Aorta (tissue), 5 donors: ENCODE results near the gene CST4. TPM values are rescaled to one million over a fixed set of nuclear protein-coding genes. Genes with fewer than 3 reads are reported as not detected.

Experiments
- ATAC-seq: fragments of 200-7000 bp; cut with Tn5 transposase; one replicate; pipeline ENCODE4 v1.9.1; 2022; ENCODE audit warnings: moderate library complexity; ENCODE audit not compliant: low FRiP score
- DNase-seq, 2 donors: peaks; one replicate each; pipeline ENCODE4 v3.0.0-alpha.2; 2020
- H3K27ac ChIP-seq, 2 donors: one replicate each; pipeline ENCODE4 v1.5.1; 2013; ENCODE audit warnings: low read length in 2 of 2, mild to moderate bottlenecking in 2 of 2, moderate library complexity in 2 of 2, control low read depth in 1 of 2, inconsistent platforms in 1 of 2, low read depth in 1 of 2
- H3K27me3 ChIP-seq, 2 donors: one replicate each; pipeline ENCODE4 v1.6.1; 2013; ENCODE audit warnings: control low read depth in 1 of 2, low read length in 1 of 2, mild to moderate bottlenecking in 1 of 2, moderate library complexity in 1 of 2; ENCODE audit not compliant: insufficient read depth in 2 of 2, control insufficient read depth in 1 of 2
- H3K36me3 ChIP-seq, 2 donors: one replicate each; pipeline ENCODE4 v1.6.1; 2013; ENCODE audit warnings: control low read depth in 1 of 2, low read length in 1 of 2, mild to moderate bottlenecking in 1 of 2; ENCODE audit not compliant: insufficient read depth in 2 of 2, control insufficient read depth in 1 of 2
- H3K4me1 ChIP-seq, 2 donors: one replicate each; pipeline ENCODE4 v1.6.1; 2013; ENCODE audit warnings: low read length in 2 of 2, control low read depth in 1 of 2, mild to moderate bottlenecking in 1 of 2, moderate library complexity in 1 of 2; ENCODE audit not compliant: insufficient read depth in 2 of 2, control insufficient read depth in 1 of 2
- H3K4me3 ChIP-seq, 2 donors: one replicate each; pipeline ENCODE4 v1.5.1; 2013; ENCODE audit warnings: low read length in 2 of 2, control low read depth in 1 of 2, mild to moderate bottlenecking in 1 of 2
- H3K9me3 ChIP-seq: one replicate; pipeline ENCODE4 v1.6.1; 2013; ENCODE audit warnings: mild to moderate bottlenecking, low read length; ENCODE audit not compliant: control insufficient read depth
- WGBS, 2 donors: extraction: QIAGEN DNeasy Blood & Tissue Kit; methylation state at CpG; one replicate each; pipeline ENCODE4 v1.1.7; 2013; 5-methylcytosine and 5-hydroxymethylcytosine counted together
- intact Hi-C, 2 donors: fragments of 100-400 bp; cut with DNase I; formaldehyde crosslinking; loops; one replicate each; pipeline versions ENCODE4 v1.14.2 to v1.15.0; 2022
- polyA plus RNA-seq, 2 donors: library from polyadenylated mRNA; stranded (reverse); fragments of 200-250 nt; gene quantifications; one replicate each; pipeline ENCODE4 v1.2.3, GENCODE V29; 2013
- total RNA-seq, 2 donors: library from RNA; stranded (reverse); fragmentation: NEBNext Ultra II Directional; extraction: Animal tissue kit (Norgen Biotek cat#: 25700); gene quantifications; one replicate each; pipeline ENCODE4 v1.2.1, GENCODE V29; 2021
- donor health status: healthy with polysubstance abuse.
- donor health status: Bipolar disorder and iron deficiency.
- donor health status: DM: no; HTN: no; CAD: no.
- donor health status: DM: no; HTN: no; CAD: no.
- donor health status: DM: yes; HTN: yes; CAD: no.

CST4 gene
- total and polyA plus RNA-seq, 4 donors = not detected

- Histone ChIP-seq H3K4me1 (no peaks in the 10 kb centered on the region), H3K27ac (no peak overlapping the region), H3K4me3 (no peak overlapping the region), H3K9me3 (no peaks in the 10 kb centered on the region), H3K27me3 (no peaks in the 10 kb centered on the region), H3K36me3 (no peaks in the 10 kb centered on the region)
- ATAC-seq (no peak), DNase-seq (no peak)
- 95 to 100% methylated on average over 1 of the region's 1 CpG for WGBS, 2 donors
- intact Hi-C loops = no loop called here
Observed at GRCh38 chr20:23645575-23645974, 43.3 kb downstream of the CST4 start.

GRCh38 chr20:23644164-23644563 is 44.7 kb downstream of the CST4 start:
- H3K27me3 ChIP-seq = no peaks in the 10 kb centered on the region
- no peaks in the 10 kb centered on the region for H3K4me1 ChIP-seq
- H3K4me3 ChIP-seq = no peak overlapping the region
- no peaks in the 10 kb centered on the region for H3K9me3 ChIP-seq
- WGBS, 2 donors = 95 to 97% methylated on average over 7 of the region's 7 CpGs
- DNase-seq = no peak
- H3K36me3 ChIP-seq = no peaks in the 10 kb centered on the region
- intact Hi-C loops = no loop called here
- ATAC-seq = no peak
- H3K27ac ChIP-seq = no peak overlapping the region

- Histone ChIP-seq H3K4me3 (no peak overlapping the region), H3K9me3 (no peaks in the 10 kb centered on the region), H3K27me3 (no peaks in the 10 kb centered on the region), H3K36me3 (no peaks in the 10 kb centered on the region), H3K27ac (no peak overlapping the region), H3K4me1 (no peaks in the 10 kb centered on the region)
- DNase-seq = no peak
- 78 to 79% methylated on average over 6 of the region's 6 CpGs for WGBS, 2 donors
- no peak for ATAC-seq
- intact Hi-C loops = no loop called here
Observed at GRCh38 chr20:23643659-23644058, 45.2 kb downstream of the CST4 start.

DNA sequence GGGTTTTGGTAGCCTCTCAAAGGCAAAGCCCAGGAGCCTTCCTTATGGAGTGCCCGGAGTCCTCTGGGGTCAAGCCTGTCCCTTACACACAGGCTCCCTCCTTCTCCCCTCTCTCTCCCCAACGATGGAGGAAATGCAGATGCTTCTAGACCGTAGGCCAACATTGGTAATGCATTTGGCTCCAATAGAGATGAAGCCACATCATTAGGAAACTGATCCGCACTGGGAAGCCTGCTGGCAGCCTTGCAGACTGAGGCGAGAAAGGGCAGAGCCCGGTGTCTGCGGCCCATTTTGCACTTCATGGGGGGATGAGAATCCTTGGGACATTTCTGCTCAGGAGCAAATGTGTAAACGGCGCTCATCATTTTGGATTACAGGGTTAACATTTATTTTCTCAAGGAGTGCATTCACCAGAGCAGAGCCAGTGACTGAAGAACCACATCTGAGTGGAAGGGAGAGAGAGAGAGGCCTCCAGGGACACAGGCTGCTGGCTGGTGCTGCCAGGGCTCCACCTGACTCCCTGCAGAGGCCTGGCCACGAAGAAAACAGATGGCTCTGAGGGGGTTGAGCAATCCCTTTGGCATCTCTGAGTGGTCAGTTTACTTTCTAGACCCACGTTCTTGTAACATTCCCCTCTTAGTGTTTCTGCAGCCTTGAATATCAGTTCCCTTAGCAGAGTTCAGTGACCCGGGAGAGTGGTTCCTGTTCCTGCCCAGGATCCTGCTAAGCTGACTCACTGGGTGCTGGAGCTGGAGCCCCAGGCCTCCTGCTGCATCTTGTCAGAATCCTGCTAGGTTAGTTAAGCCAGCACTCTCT is 46.7 kb downstream of the CST4 start:
- no peak for DNase-seq
- 60 to 64% methylated on average over 12 of the region's 12 CpGs for WGBS, 2 donors
- Histone ChIP-seq H3K4me1 (no peaks in the 10 kb centered on the region), H3K9me3 (no peaks in the 10 kb centered on the region), H3K27ac (no peak overlapping the region), H3K4me3 (no peak overlapping the region), H3K36me3 (no peaks in the 10 kb centered on the region), H3K27me3 (no peaks in the 10 kb centered on the region)
- ATAC-seq = no peak
- intact Hi-C loops = no loop called here

- DNase-seq (no peak), ATAC-seq (no peak)
- WGBS, 2 donors = 79 to 80% methylated on average over 11 of the region's 11 CpGs
- Histone ChIP-seq H3K27ac (no peak overlapping the region), H3K9me3 (no peaks in the 10 kb centered on the region), H3K36me3 (no peaks in the 10 kb centered on the region), H3K27me3 (no peaks in the 10 kb centered on the region), H3K4me3 (no peak overlapping the region), H3K4me1 (no peaks in the 10 kb centered on the region)
- intact Hi-C loops = no loop called here
Observed at GRCh38 chr20:23640671-23641667, 47.9 kb downstream of the CST4 start.

DNA sequence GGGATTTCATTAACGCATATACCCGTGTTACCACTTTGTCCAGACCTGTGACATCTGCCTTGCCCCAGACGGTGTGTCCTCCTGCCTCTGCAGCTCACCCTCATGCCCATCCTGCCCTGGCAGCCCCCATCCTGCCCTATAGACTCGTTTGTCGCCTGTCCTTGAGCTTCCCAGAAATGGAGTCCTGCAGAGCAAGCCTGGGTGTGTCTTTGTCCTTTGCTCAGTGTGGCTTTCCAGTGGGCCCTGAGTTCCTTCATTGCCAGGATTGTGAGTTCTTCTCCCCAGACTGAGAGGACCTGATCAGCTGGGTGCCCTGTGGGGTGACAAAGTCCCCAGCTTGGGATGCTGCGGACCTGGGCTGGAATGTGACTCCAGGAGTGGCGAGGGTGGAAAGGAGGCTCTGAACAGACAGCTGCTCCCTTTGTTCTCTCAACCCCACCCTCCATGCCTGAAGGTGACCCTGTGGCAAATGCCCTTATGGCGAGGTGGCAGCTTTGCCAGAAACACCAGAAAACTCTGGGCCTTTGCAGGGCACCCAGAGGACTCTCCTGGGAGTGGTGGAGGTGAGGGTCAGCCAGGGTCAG is 48.7 kb downstream of the CST4 start:
- no peak for ATAC-seq
- no peaks in the 10 kb centered on the region for H3K4me1 ChIP-seq
- intact Hi-C loops = no loop called here
- no peaks in the 10 kb centered on the region for H3K36me3 ChIP-seq
- no peak overlapping the region for H3K27ac ChIP-seq
- no peak overlapping the region for H3K4me3 ChIP-seq
- H3K27me3 ChIP-seq = no peaks in the 10 kb centered on the region
- no peaks in the 10 kb centered on the region for H3K9me3 ChIP-seq
- DNase-seq = no peak
- WGBS, 2 donors = 84 to 85% methylated on average over 8 of the region's 8 CpGs

GRCh38 chr20:23639490-23639958 is 49.3 kb downstream of the CST4 start:
- no peak overlapping the region for H3K27ac ChIP-seq
- peaks cover 0 to 3% of the 10 kb centered on the region in 2 donors for H3K36me3 ChIP-seq
- no peaks in the 10 kb centered on the region for H3K4me1 ChIP-seq
- no peak overlapping the region for H3K4me3 ChIP-seq
- no peaks in the 10 kb centered on the region for H3K9me3 ChIP-seq
- no peak for ATAC-seq
- 80 to 82% methylated on average over 8 of the region's 8 CpGs for WGBS, 2 donors
- intact Hi-C loops = no loop called here
- no peaks in the 10 kb centered on the region for H3K27me3 ChIP-seq
- DNase-seq = no peak

GRCh38 chr20:23638309-23638708 is 50.5 kb downstream of the CST4 start:
- intact Hi-C loops = no loop called here
- 76 to 78% methylated on average over 9 of the region's 9 CpGs for WGBS, 2 donors
- H3K4me3 ChIP-seq = no peak overlapping the region
- no peaks in the 10 kb centered on the region for H3K9me3 ChIP-seq
- H3K27me3 ChIP-seq = no peaks in the 10 kb centered on the region
- DNase-seq (no peak), ATAC-seq (no peak)
- H3K4me1 ChIP-seq = no peaks in the 10 kb centered on the region
- peaks cover 0 to 5% of the 10 kb centered on the region in 2 donors for H3K36me3 ChIP-seq
- no peak overlapping the region for H3K27ac ChIP-seq
